GM21717 (cell line): ENCODE measurements around the gene GCLM.
"Not testable (repeated sequence)": the region's sequence is repeated elsewhere in the genome, so short reads cannot be mapped to it uniquely, and the experiment has no call there.

Source experiments
- ATAC-seq: cut with Tn5 transposase; IDR thresholded peaks from one replicate; pipeline ENCODE4 v1.9.1; 2021; ENCODE audit warnings: mild to moderate bottlenecking, moderate library complexity; ENCODE audit not compliant: unreplicated experiment

GCLM gene

GRCh38 chr1:93909146-93910050, at the start of gene GCLM:
Gene GCLM, minus strand, starts transcription at chr1:93909430. Its CDS starts 267 bp downstream, at chr1:93909163.
- ATAC-seq: peak; percentile 97

- ATAC-seq: no peak
These were observed 49.5 kb upstream of the GCLM start for GRCh38 chr1:93958726-93959100.

- ATAC-seq: no peak
These were observed 48.9 kb upstream of the GCLM start for GRCh38 chr1:93958032-93958725.

- ATAC-seq: no peak
These were observed 46.5 kb upstream of the GCLM start for GRCh38 chr1:93955765-93956164.

- ATAC-seq: not testable (repeated sequence)
These were observed 37.9 kb upstream of the GCLM start for GRCh38 chr1:93947002-93947686.

- no peak for ATAC-seq
These were observed 29.4 kb upstream of the GCLM start for GRCh38 chr1:93938461-93939145.

- no peak for ATAC-seq
These were observed 28.8 kb upstream of the GCLM start for GRCh38 chr1:93937997-93938396.

GRCh38 chr1:93925206-93925605, 16.0 kb upstream of the GCLM start:
- ATAC-seq: no peak

GRCh38 chr1:93919780-93920179, 10.6 kb upstream of the GCLM start:
- no peak for ATAC-seq

GRCh38 chr1:93917302-93917701, 8.1 kb upstream of the GCLM start:
- no peak for ATAC-seq

- ATAC-seq: not testable (repeated sequence)
These were observed 1.6 kb upstream of the GCLM start for GRCh38 chr1:93910880-93911279.

GRCh38 chr1:93910305-93910704, 1.1 kb upstream of the GCLM start:
- ATAC-seq: no peak

- ATAC-seq: peak; percentile 39
These were observed 660 bp downstream of the GCLM start for GRCh38 chr1:93908394-93909145.

GRCh38 chr1:93907718-93908117, 1.5 kb downstream of the GCLM start:
- ATAC-seq: no peak

- no peak for ATAC-seq
These were observed 2.8 kb downstream of the GCLM start for GRCh38 chr1:93906480-93906879.

GRCh38 chr1:93905734-93906133, 3.5 kb downstream of the GCLM start:
- ATAC-seq: no peak

GRCh38 chr1:93905051-93905450, 4.2 kb downstream of the GCLM start:
- ATAC-seq: no peak

GRCh38 chr1:93904228-93904627, 5.0 kb downstream of the GCLM start:
- ATAC-seq: no peak

- ATAC-seq: no peak
These were observed 8.3 kb downstream of the GCLM start for GRCh38 chr1:93900723-93901504.
